H7 (cell line): ENCODE measurements around the gene CEL. TPM values are rescaled to one million over a fixed set of nuclear protein-coding genes. Genes with fewer than 3 reads are reported as not detected.
A peak's percentile ranks its signal among the peaks of the same experiment; 100 is the strongest.

Experiments used
- DNase-seq: peaks from one replicate; pipeline ENCODE4 v3.0.0; 2012
- H3K27me3 ChIP-seq: 2 replicates; pipeline ENCODE4 v1.6.0; 2011; ENCODE audit warnings: mild to moderate bottlenecking, low read length; ENCODE audit not compliant: control insufficient read depth, insufficient read depth
- H3K36me3 ChIP-seq: replicated peaks from 2 replicates; pipeline ENCODE4 v1.5.1; 2011; ENCODE audit warnings: low read length; ENCODE audit not compliant: control insufficient read depth, insufficient read depth
- H3K4me3 ChIP-seq: 2 replicates; pipeline ENCODE4 v1.5.1; 2011; ENCODE audit warnings: low read depth, mild to moderate bottlenecking, control low read depth, low read length, moderate library complexity; ENCODE audit not compliant: insufficient read depth
- total RNA-seq: library from RNA; depleted of rRNA; stranded (reverse); fragments of >200 nt; shearing (Covaris generic); gene quantifications from 2 replicates; pipeline ENCODE4 v1.2.3, GENCODE V29; 2014

Gene CEL
- total RNA-seq, 1 experiment from 2014 or later: 0.87 TPM

GRCh38 chr9:133041958-133042357, 19.8 kb upstream of the CEL start:
- H3K4me3 ChIP-seq: no peak overlapping the region
- peaks cover 31% of the 10 kb centered on the region for H3K36me3 ChIP-seq
- no peaks in the 10 kb centered on the region for H3K27me3 ChIP-seq
- no peak for DNase-seq

GRCh38 chr9:133042676-133043075, 19.1 kb upstream of the CEL start:
- peaks cover 32% of the 10 kb centered on the region for H3K36me3 ChIP-seq
- H3K27me3 ChIP-seq: no peaks in the 10 kb centered on the region
- DNase-seq: no peak
- no peak overlapping the region for H3K4me3 ChIP-seq

GRCh38 chr9:133043449-133044035, 18.2 kb upstream of the CEL start:
- Histone ChIP-seq H3K4me3 (no peak overlapping the region), H3K36me3 (peaks cover 32% of the 10 kb centered on the region), H3K27me3 (no peaks in the 10 kb centered on the region)
- DNase-seq: no peak

- DNase-seq: no peak
- no peak overlapping the region for H3K4me3 ChIP-seq
- no peaks in the 10 kb centered on the region for H3K27me3 ChIP-seq
- peaks cover 35% of the 10 kb centered on the region for H3K36me3 ChIP-seq
Observed at GRCh38 chr9:133044125-133044524, 17.7 kb upstream of the CEL start.

- no peak overlapping the region for H3K4me3 ChIP-seq
- DNase-seq: no peak
- H3K27me3 ChIP-seq: no peaks in the 10 kb centered on the region
- H3K36me3 ChIP-seq: peaks cover 35% of the 10 kb centered on the region
Observed at GRCh38 chr9:133044661-133045060, 17.1 kb upstream of the CEL start.

- DNase-seq: no peak
- Histone ChIP-seq H3K36me3 (peaks cover 37% of the 10 kb centered on the region), H3K4me3 (no peak overlapping the region), H3K27me3 (no peaks in the 10 kb centered on the region)
Observed at GRCh38 chr9:133045132-133045531, 16.6 kb upstream of the CEL start.

GRCh38 chr9:133046196-133046899, 15.4 kb upstream of the CEL start:
- H3K36me3 ChIP-seq: peaks cover 43% of the 10 kb centered on the region
- DNase-seq: no peak
- H3K4me3 ChIP-seq: no peak overlapping the region
- no peaks in the 10 kb centered on the region for H3K27me3 ChIP-seq

GRCh38 chr9:133046900-133047295, 14.9 kb upstream of the CEL start:
- H3K36me3 ChIP-seq: peaks cover 47% of the 10 kb centered on the region
- no peak for DNase-seq
- no peaks in the 10 kb centered on the region for H3K27me3 ChIP-seq
- H3K4me3 ChIP-seq: no peak overlapping the region

- H3K36me3 ChIP-seq: peaks cover 37% of the 10 kb centered on the region
- peak; percentile 88 for DNase-seq
Observed at GRCh38 chr9:133048595-133048994, 13.2 kb upstream of the CEL start.

GRCh38 chr9:133049043-133049442, 12.7 kb upstream of the CEL start:
- Histone ChIP-seq H3K4me3 (no peak overlapping the region), H3K27me3 (no peaks in the 10 kb centered on the region), H3K36me3 (peaks cover 36% of the 10 kb centered on the region)
- DNase-seq: no peak

More at GRCh38 chr9:133048595-133048994, 13.2 kb upstream of the CEL start:
- Histone ChIP-seq H3K27me3 (no peaks in the 10 kb centered on the region), H3K4me3 (no peak overlapping the region)

GRCh38 chr9:133050142-133050541, 11.6 kb upstream of the CEL start:
- Histone ChIP-seq H3K27me3 (no peaks in the 10 kb centered on the region), H3K36me3 (peaks cover 33% of the 10 kb centered on the region), H3K4me3 (no peak overlapping the region)
- no peak for DNase-seq

- peaks cover 36% of the 10 kb centered on the region for H3K36me3 ChIP-seq
- H3K4me3 ChIP-seq: no peak overlapping the region
- no peaks in the 10 kb centered on the region for H3K27me3 ChIP-seq
- DNase-seq: peak; percentile 37
Observed at GRCh38 chr9:133050781-133051180, 11.0 kb upstream of the CEL start.

- Histone ChIP-seq H3K36me3 (peaks cover 38% of the 10 kb centered on the region), H3K4me3 (no peak overlapping the region), H3K27me3 (no peaks in the 10 kb centered on the region)
- peak; percentile 35 for DNase-seq
Observed at GRCh38 chr9:133051281-133051900, 10.4 kb upstream of the CEL start.

- DNase-seq: peak; percentile 44
- Histone ChIP-seq H3K36me3 (peaks cover 36% of the 10 kb centered on the region), H3K27me3 (no peaks in the 10 kb centered on the region), H3K4me3 (no peak overlapping the region)
Observed at GRCh38 chr9:133051966-133052539, 9.7 kb upstream of the CEL start.
